Measurements from ENCODE around the gene S100A4. TPM values are rescaled to one million over a fixed set of nuclear protein-coding genes. Genes with fewer than 3 reads are reported as not detected.
"Not testable (repeated sequence)": the region's sequence is repeated elsewhere in the genome, so short reads cannot be mapped to it uniquely, and the experiment has no call there.

The S100A4 gene
- total RNA-seq, 1 donor from 2014 or later: 375 TPM

GRCh38 chr1:153586347-153586746 is 40.7 kb upstream of the S100A4 start:
- Histone ChIP-seq H3K27me3 (no peaks in the 10 kb centered on the region), H3K27ac (no peak overlapping the region), H3K4me1 (no peaks in the 10 kb centered on the region), H3K9me3 (no peaks in the 10 kb centered on the region), H3K36me3 (no peaks in the 10 kb centered on the region), H3K4me3 (no peak overlapping the region)
- TF ChIP-seq POLR2AphosphoS5 (IDR thresholded peaks at IDR 0.05; ENCODE audit: insufficient read depth in 1 of 2, low read depth in 1 of 2) (no peak), CTCF (IDR thresholded peaks at IDR 0.05) (no peak), POLR2A (IDR thresholded peaks at IDR 0.05) (no peak)
- no peak for DNase-seq (ENCODE audit: extremely low spot score in 2 of 2)
- intact Hi-C loops (cut with DNase I): no loop called here

GRCh38 chr1:153585006-153585405 is 39.4 kb upstream of the S100A4 start:
- no peaks in the 10 kb centered on the region for H3K36me3 ChIP-seq
- no peak overlapping the region for H3K4me3 ChIP-seq
- DNase-seq (ENCODE audit: extremely low spot score in 2 of 2): no peak
- no peaks in the 10 kb centered on the region for H3K4me1 ChIP-seq
- TF ChIP-seq POLR2A (IDR thresholded peaks at IDR 0.05) (no peak), CTCF (IDR thresholded peaks at IDR 0.05) (no peak), POLR2AphosphoS5 (IDR thresholded peaks at IDR 0.05; ENCODE audit: insufficient read depth in 1 of 2, low read depth in 1 of 2) (no peak)
- intact Hi-C loops (cut with DNase I): no loop called here
- H3K27ac ChIP-seq: no peak overlapping the region
- H3K27me3 ChIP-seq: no peaks in the 10 kb centered on the region
- no peaks in the 10 kb centered on the region for H3K9me3 ChIP-seq

GRCh38 chr1:153583976-153584375 is 38.4 kb upstream of the S100A4 start:
- H3K4me1 ChIP-seq: no peaks in the 10 kb centered on the region
- no peak overlapping the region for H3K4me3 ChIP-seq
- no peak for TF ChIP-seq POLR2AphosphoS5 (IDR thresholded peaks at IDR 0.05; ENCODE audit: insufficient read depth in 1 of 2, low read depth in 1 of 2)
- no peak for TF ChIP-seq CTCF (IDR thresholded peaks at IDR 0.05)
- TF ChIP-seq POLR2A (IDR thresholded peaks at IDR 0.05): no peak
- no peak for DNase-seq (ENCODE audit: extremely low spot score in 2 of 2)
- H3K27ac ChIP-seq: no peak overlapping the region
- no peaks in the 10 kb centered on the region for H3K27me3 ChIP-seq
- H3K9me3 ChIP-seq: no peaks in the 10 kb centered on the region
- no peaks in the 10 kb centered on the region for H3K36me3 ChIP-seq
- intact Hi-C loops (cut with DNase I): no loop called here

GRCh38 chr1:153583514-153583913 is 37.9 kb upstream of the S100A4 start:
- H3K4me3 ChIP-seq; H3K27ac ChIP-seq; intact Hi-C loops (cut with DNase I); H3K9me3 ChIP-seq; H3K4me1 ChIP-seq; H3K27me3 ChIP-seq; H3K36me3 ChIP-seq; DNase-seq (ENCODE audit: extremely low spot score in 2 of 2): not testable (repeated sequence)

- H3K4me1 ChIP-seq; H3K4me3 ChIP-seq; DNase-seq (ENCODE audit: extremely low spot score in 2 of 2); intact Hi-C loops (cut with DNase I); H3K27ac ChIP-seq; H3K27me3 ChIP-seq; H3K36me3 ChIP-seq; H3K9me3 ChIP-seq: not testable (repeated sequence)
Observed at GRCh38 chr1:153582836-153583235, 37.2 kb upstream of the S100A4 start.

GRCh38 chr1:153578936-153579335 is 33.3 kb upstream of the S100A4 start:
- Histone ChIP-seq H3K27ac (no peak overlapping the region), H3K9me3 (no peaks in the 10 kb centered on the region), H3K27me3 (no peaks in the 10 kb centered on the region), H3K36me3 (no peaks in the 10 kb centered on the region), H3K4me3 (no peak overlapping the region), H3K4me1 (peaks cover 12% of the 10 kb centered on the region)
- no peak for DNase-seq (ENCODE audit: extremely low spot score in 2 of 2)
- no peak for TF ChIP-seq CTCF (IDR thresholded peaks at IDR 0.05)
- no peak for TF ChIP-seq POLR2AphosphoS5 (IDR thresholded peaks at IDR 0.05; ENCODE audit: insufficient read depth in 1 of 2, low read depth in 1 of 2)
- TF ChIP-seq POLR2A (IDR thresholded peaks at IDR 0.05): no peak
- intact Hi-C loops (cut with DNase I): no loop called here

All from vagina (tissue), 2 donors.